MM.1S (cell line): ENCODE measurements around the gene APOL5.

Source experiments
- CTCF ChIP-seq: fragments of 300-600 bp; sonication (generic); IDR thresholded peaks from 2 replicates; pipeline ENCODE4 v1.5.1; 2016; ENCODE audit warnings: antibody characterized with exemption, low read length, mixed read lengths
- EZH2phosphoT487 ChIP-seq: fragments of 300-600 bp; sonication (generic); IDR thresholded peaks from 2 replicates; pipeline ENCODE4 v1.6.1; 2018; ENCODE audit warnings: antibody characterized with exemption, low read length

DNA sequence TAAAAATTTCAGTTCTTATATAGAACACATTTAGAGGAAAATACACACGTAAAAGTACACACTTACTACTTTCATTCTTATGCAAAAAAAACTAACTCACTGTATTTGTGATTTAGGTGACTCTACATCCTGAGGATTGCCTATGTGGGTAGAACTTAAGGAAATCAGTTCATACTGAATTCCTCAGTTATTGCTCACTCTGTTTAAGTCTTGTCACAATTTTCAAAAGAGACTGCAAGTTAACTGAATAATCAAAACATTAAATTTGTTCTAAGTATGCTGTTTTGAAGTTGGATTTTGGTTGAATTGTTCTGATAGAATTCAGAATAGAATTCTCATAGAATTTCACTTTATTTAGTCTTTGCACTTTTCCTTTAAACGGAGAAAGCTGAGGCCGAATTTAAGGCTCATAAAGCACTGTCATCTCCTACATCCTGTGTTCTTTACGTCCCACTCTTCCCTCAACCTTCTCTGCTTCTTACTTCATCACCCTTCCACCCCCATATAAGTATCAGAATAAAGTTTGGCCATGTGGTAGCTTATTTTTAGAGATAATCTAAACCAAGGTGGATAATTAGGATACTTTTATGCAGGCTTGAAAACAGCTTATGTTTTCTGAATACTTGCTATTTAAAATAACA is 59.8 kb downstream of the APOL5 start:
- TF ChIP-seq EZH2phosphoT487, result no peak
- no peak for TF ChIP-seq CTCF
